K562 (cell line): ENCODE measurements around the gene ERICH6. TPM values are rescaled to one million over a fixed set of nuclear protein-coding genes. Genes with fewer than 3 reads are reported as not detected.

Experiments used
- ATAC-seq: fragments of 200-7000 bp; cut with Tn5 transposase; 3 replicates; pipeline ENCODE4 v1.9.1; 2020; ENCODE audit warnings: moderate library complexity
- BruUV-seq: library from RNA; stranded (reverse); fragments of 400-500 nt; replicated peaks from 2 replicates; lab custom pipeline; 2021; lab: Mats Ljungman, UMichigan
- CTCF ChIA-PET: fragments of 300-600 bp; formaldehyde crosslinking; extraction: SDS; loops from one replicate; lab custom pipeline; 2021; ENCODE audit warnings: low intra/inter-chr PET ratio; lab: Yijun Ruan, JAX
- POLR2A ChIA-PET: fragments of 300-600, 350-650 bp; sonication (Branson Sonifier 250); formaldehyde crosslinking; extraction: SDS; loops from one replicate; lab custom pipeline; 2021; ENCODE audit warnings: antibody characterized with exemption, inconsistent platforms; lab: Yijun Ruan, JAX
- DNase-seq, 4 experiments: peaks; one replicate each; pipeline versions ENCODE4 v3.0.0 to v3.0.0-alpha.2; 2011 to 2018; ENCODE audit warnings: low spot score in 3 of 4, mixed read lengths in 3 of 4; ENCODE audit errors: extremely low read depth in 1 of 4
- FAIRE-seq: peaks from 2 replicates; lab custom pipeline; 2011; peaks lifted over from hg19 to GRCh38; lab: Jason Lieb, UNC
- H2AFZ ChIP-seq: 2 replicates; pipeline ENCODE4 v1.6.0; 2011; ENCODE audit warnings: low read depth, low read length, control low read depth, inconsistent platforms
- H3K27ac ChIP-seq: fragments of 200-600 bp; 3 replicates; pipeline ENCODE4 v1.8.0; 2011; ENCODE audit warnings: low read depth, mild to moderate bottlenecking, control low read depth, inconsistent platforms, low read length, moderate library complexity, mixed read lengths; ENCODE audit errors: extremely low read depth
- H3K27me3 ChIP-seq, 2 experiments: fragments of 300-600 bp in 1 of 2; 2 replicates in 1 of 2; 3 replicates in 1 of 2; pipeline versions ENCODE4 v1.6.0 to v1.8.0; 2011; ENCODE audit warnings: inconsistent platforms in 2 of 2, low read length in 2 of 2, mild to moderate bottlenecking in 1 of 2, mixed read lengths in 1 of 2, moderate library complexity in 1 of 2; ENCODE audit not compliant: control insufficient read depth in 2 of 2, insufficient read depth in 2 of 2
- H3K36me3 ChIP-seq: fragments of 300-600 bp; 3 replicates; pipeline ENCODE4 v1.8.0; 2011; ENCODE audit warnings: mild to moderate bottlenecking, low read length, inconsistent platforms; ENCODE audit not compliant: control insufficient read depth, insufficient read depth
- H3K4me1 ChIP-seq, 2 experiments: fragments of 200-600 bp in 1 of 2; replicated peaks in 1 of 2; 2 replicates in 1 of 2; 3 replicates in 1 of 2; pipeline versions ENCODE4 v1.5.1 to v1.8.0; 2011; ENCODE audit warnings: inconsistent platforms in 2 of 2, low read length in 2 of 2, mild to moderate bottlenecking in 1 of 2, mixed read lengths in 1 of 2, moderate library complexity in 1 of 2; ENCODE audit not compliant: control insufficient read depth in 2 of 2, insufficient read depth in 2 of 2
- H3K4me2 ChIP-seq: 2 replicates; pipeline ENCODE4 v1.6.1; 2011; ENCODE audit warnings: low read length, control low read depth, inconsistent platforms, mixed read lengths; ENCODE audit not compliant: insufficient read depth
- H3K4me3 ChIP-seq: fragments of 200-600 bp; sonication (generic), shearing (Covaris generic); 2 replicates; pipeline ENCODE4 v1.5.1; 2016; ENCODE audit warnings: control low read depth, inconsistent platforms
- H3K79me2 ChIP-seq: fragments of 200-600 bp; 3 replicates; pipeline ENCODE4 v1.8.0; 2011; ENCODE audit warnings: low read length, inconsistent platforms; ENCODE audit not compliant: control insufficient read depth, insufficient read depth
- H3K9ac ChIP-seq, 2 experiments: 2 replicates each; pipeline versions ENCODE4 v1.6.0 to v1.6.1; 2011; ENCODE audit warnings: low read depth in 2 of 2, low read length in 2 of 2, control low read depth in 1 of 2, inconsistent platforms in 1 of 2, mild to moderate bottlenecking in 1 of 2, mixed read lengths in 1 of 2; ENCODE audit not compliant: insufficient read depth in 1 of 2
- H3K9me1 ChIP-seq: one replicate; pipeline ENCODE4 v1.6.0; 2011; ENCODE audit warnings: inconsistent platforms, mild to moderate bottlenecking, low read length, moderate library complexity; ENCODE audit not compliant: control insufficient read depth, insufficient read depth
- H3K9me3 ChIP-seq: replicated peaks from 2 replicates; pipeline ENCODE4 v1.5.1; 2011; ENCODE audit warnings: low read depth, low read length, inconsistent platforms; ENCODE audit not compliant: control insufficient read depth, insufficient read depth
- H4K20me1 ChIP-seq: replicated peaks from 2 replicates; pipeline ENCODE4 v1.6.1; 2011; ENCODE audit warnings: low read length, inconsistent platforms, mixed read lengths; ENCODE audit not compliant: control insufficient read depth, insufficient read depth
- CBX1 ChIP-seq: sonication (generic); IDR thresholded peaks from 2 replicates; pipeline ENCODE4 v1.6.1; 2016; ENCODE audit warnings: antibody characterized with exemption, low read depth, mild to moderate bottlenecking
- EGR1 ChIP-seq: fragments of 450-650 bp; conservative IDR thresholded peaks from 2 replicates; pipeline ENCODE4 v1.6.1; 2017; ENCODE audit warnings: mild to moderate bottlenecking
- MLLT1 ChIP-seq, 2 experiments: fragments of 450-650 bp; IDR thresholded peaks; 2 replicates each; pipeline ENCODE4 v1.6.1; 2016
- WGBS: fragments of 100-300 bp; shearing (Covaris generic); methylation state at CpG from one replicate; pipeline ENCODE4 v1.1.6; 2016; ENCODE audit warnings: low coverage, mixed read lengths; ENCODE audit not compliant: insufficient coverage; ENCODE audit errors: missing lambda C conversion rate; 5-methylcytosine and 5-hydroxymethylcytosine counted together
- in situ Hi-C: fragments of 300-500 bp; cut with MboI; formaldehyde crosslinking; loops from 4 replicates; pipeline ENCODE4 v1.15.0; 2018; ENCODE audit warnings: inconsistent platforms, mixed read lengths
- intact Hi-C: fragments of 100-400 bp; cut with micrococcal nuclease; formaldehyde crosslinking; loops from 2 replicates; pipeline ENCODE4 v1.14.2; 2022
- polyA plus RNA-seq, 8 experiments: library from polyadenylated mRNA; depleted of rRNA in 4 of 8; stranded (reverse) in 5 of 8; unstranded in 3 of 8; fragments of >200 nt; fragmentation: Nextera tagmentation in 2 of 8; fragmentation: Illumina TruSeq in 1 of 8; extraction: Ambion mirVana in 2 of 8; extraction: Trizol in 1 of 8; gene quantifications; 2 replicates each; pipeline versions ENCODE4 v1.2.1 to v1.2.3, GENCODE V29; 2011 to 2014; ENCODE audit warnings: inconsistent platforms in 1 of 8, missing spikeins in 1 of 8
- total RNA-seq, 7 experiments: library from RNA; depleted of rRNA in 6 of 7; stranded (reverse); fragments of >200 nt in 6 of 7; fragmentation: Illumina TruSeq in 2 of 7; extraction: Trizol in 2 of 7; gene quantifications; 2 replicates each; pipeline versions ENCODE4 v1.2.1 to v1.2.3, GENCODE V29; 2011 to 2021; ENCODE audit warnings: low replicate concordance in 1 of 7
- TF ChIP-seq, protein P1 (sequence below): IDR thresholded peaks from 2 replicates; pipeline ENCODE4 v1.6.1; 2016; ENCODE audit warnings: missing genetic modification characterization, missing compliant biosample characterization
- TF ChIP-seq, protein P2 (sequence below): fragments of 250-450 bp; sonication (Bioruptor Pico); IDR thresholded peaks from 2 replicates; pipeline ENCODE4 v1.5.0; 2022; ENCODE audit warnings: mild to moderate bottlenecking

ERICH6 gene
- total and polyA plus RNA-seq, 9 of the 15 experiments (the other 6 are each of a cell fraction or from before 2014, with no cell fraction given): not detected

GRCh38 chr3:150703299-150703755, 393 bp downstream of the ERICH6 start:
- Histone ChIP-seq H3K9me1 (no peaks in the 10 kb centered on the region), H3K4me3 (peak overlapping the region; percentile 42; the same call in 1 of the 2 replicates), H3K9ac (peak overlapping the region; percentile 68 to 88; a peak in 2 of 4 replicates), H3K79me2 (no peaks in the 10 kb centered on the region), H3K9me3 (peaks cover 6% of the 10 kb centered on the region; the same call in 1 of the 2 replicates), H3K4me2 (peak overlapping the region; percentile 71), H3K36me3 (no peaks in the 10 kb centered on the region), H2AFZ (peak overlapping the region; percentile 94), H3K27ac (peak overlapping the region; percentile 25; the same call in 1 of the 3 replicates), H3K4me1 (peaks cover 0 to 9% of the 10 kb centered on the region in 2 experiments; a peak in 1 of 5 replicates), H3K27me3 (no peaks in the 10 kb centered on the region), H4K20me1 (no peaks in the 10 kb centered on the region)
- TF ChIP-seq MLLT1 (IDR thresholded peaks at IDR 0.05): peak in 1 of 2 experiments; percentile 41; a peak in 1 of 4 replicates
- TF ChIP-seq EGR1: peak; percentile 62; the same call in 1 of the 2 replicates
- TF ChIP-seq, protein P1, sequence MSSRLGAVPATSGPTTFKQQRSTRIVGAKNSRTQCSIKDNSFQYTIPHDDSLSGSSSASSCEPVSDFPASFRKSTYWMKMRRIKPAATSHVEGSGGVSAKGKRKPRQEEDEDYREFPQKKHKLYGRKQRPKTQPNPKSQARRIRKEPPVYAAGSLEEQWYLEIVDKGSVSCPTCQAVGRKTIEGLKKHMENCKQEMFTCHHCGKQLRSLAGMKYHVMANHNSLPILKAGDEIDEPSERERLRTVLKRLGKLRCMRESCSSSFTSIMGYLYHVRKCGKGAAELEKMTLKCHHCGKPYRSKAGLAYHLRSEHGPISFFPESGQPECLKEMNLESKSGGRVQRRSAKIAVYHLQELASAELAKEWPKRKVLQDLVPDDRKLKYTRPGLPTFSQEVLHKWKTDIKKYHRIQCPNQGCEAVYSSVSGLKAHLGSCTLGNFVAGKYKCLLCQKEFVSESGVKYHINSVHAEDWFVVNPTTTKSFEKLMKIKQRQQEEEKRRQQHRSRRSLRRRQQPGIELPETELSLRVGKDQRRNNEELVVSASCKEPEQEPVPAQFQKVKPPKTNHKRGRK (tag): peak; percentile 10; the same call in 1 of the 2 replicates
- TF ChIP-seq, protein P2, sequence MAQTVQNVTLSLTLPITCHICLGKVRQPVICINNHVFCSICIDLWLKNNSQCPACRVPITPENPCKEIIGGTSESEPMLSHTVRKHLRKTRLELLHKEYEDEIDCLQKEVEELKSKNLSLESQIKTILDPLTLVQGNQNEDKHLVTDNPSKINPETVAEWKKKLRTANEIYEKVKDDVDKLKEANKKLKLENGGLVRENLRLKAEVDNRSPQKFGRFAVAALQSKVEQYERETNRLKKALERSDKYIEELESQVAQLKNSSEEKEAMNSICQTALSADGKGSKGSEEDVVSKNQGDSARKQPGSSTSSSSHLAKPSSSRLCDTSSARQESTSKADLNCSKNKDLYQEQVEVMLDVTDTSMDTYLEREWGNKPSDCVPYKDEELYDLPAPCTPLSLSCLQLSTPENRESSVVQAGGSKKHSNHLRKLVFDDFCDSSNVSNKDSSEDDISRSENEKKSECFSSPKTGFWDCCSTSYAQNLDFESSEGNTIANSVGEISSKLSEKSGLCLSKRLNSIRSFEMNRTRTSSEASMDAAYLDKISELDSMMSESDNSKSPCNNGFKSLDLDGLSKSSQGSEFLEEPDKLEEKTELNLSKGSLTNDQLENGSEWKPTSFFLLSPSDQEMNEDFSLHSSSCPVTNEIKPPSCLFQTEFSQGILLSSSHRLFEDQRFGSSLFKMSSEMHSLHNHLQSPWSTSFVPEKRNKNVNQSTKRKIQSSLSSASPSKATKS: no peak
- peak; percentile 28; the same call in 1 of the 2 replicates for TF ChIP-seq CBX1
- 96% methylated on average over 21 of the region's 29 CpGs for WGBS
- BruUV-seq: no TSS peak
- ChIA-PET POLR2A (interaction anchor here (0.5 to 0.7 kb wide), 3 partner anchors 14 to 84 kb away, joined by 3 read pairs; no protein-coding TSS in a partner anchor), CTCF (no interaction called here)
- FAIRE-seq (no peak), DNase-seq (no peak), ATAC-seq (no peak)
- intact Hi-C loops: loop anchor here (5.0 kb wide), 1 partner anchor 101 kb away; the partner anchor contains the start of gene SELENOT
- in situ Hi-C loops: no loop called here
